SKM-1 (cell line): ENCODE results near the gene ENO4.

ENCODE experiments used
- DNase-seq: peaks from one replicate; lab custom pipeline; 2025; ENCODE audit not compliant: unreplicated experiment; lab: John Stamatoyannopoulos, UW

The ENO4 gene

GRCh38 chr10:116828116-116828515 lies 21.2 kb upstream of the ENO4 start:
- DNase-seq: no peak

GRCh38 chr10:116829711-116830110 lies 19.6 kb upstream of the ENO4 start:
- DNase-seq: no peak

GRCh38 chr10:116831086-116831485 lies 18.2 kb upstream of the ENO4 start:
- no peak for DNase-seq

GRCh38 chr10:116831790-116832189 lies 17.5 kb upstream of the ENO4 start:
- DNase-seq: no peak

GRCh38 chr10:116833986-116834985 lies 15.0 kb upstream of the ENO4 start:
- DNase-seq: no peak

GRCh38 chr10:116835658-116836057 lies 13.6 kb upstream of the ENO4 start:
- no peak for DNase-seq

GRCh38 chr10:116836083-116836482 lies 13.2 kb upstream of the ENO4 start:
- DNase-seq: no peak

- DNase-seq: no peak
Measured at GRCh38 chr10:116836902-116837523, 12.3 kb upstream of the ENO4 start.

- no peak for DNase-seq
Measured at GRCh38 chr10:116838143-116838725, 11.1 kb upstream of the ENO4 start.

- DNase-seq: no peak
Measured at GRCh38 chr10:116840389-116841075, 8.8 kb upstream of the ENO4 start.

GRCh38 chr10:116845823-116846222 lies 3.5 kb upstream of the ENO4 start:
- no peak for DNase-seq

GRCh38 chr10:116848032-116848943 lies 1.0 kb upstream of the ENO4 start:
- DNase-seq: peak; percentile 25

GRCh38 chr10:116848944-116849247 lies 403 bp upstream of the ENO4 start:
- no peak for DNase-seq

- DNase-seq: no peak
Measured at GRCh38 chr10:116850058-116850611, 836 bp downstream of the ENO4 start.

GRCh38 chr10:116852246-116852645 lies 2.9 kb downstream of the ENO4 start:
- DNase-seq: no peak

GRCh38 chr10:116853287-116853686 lies 4.0 kb downstream of the ENO4 start:
- DNase-seq: no peak

GRCh38 chr10:116853701-116854100 lies 4.4 kb downstream of the ENO4 start:
- DNase-seq: no peak

GRCh38 chr10:116857156-116857555 lies 7.9 kb downstream of the ENO4 start:
- no peak for DNase-seq

GRCh38 chr10:116861796-116862195 lies 12.5 kb downstream of the ENO4 start:
- no peak for DNase-seq

GRCh38 chr10:116864436-116864835 lies 15.1 kb downstream of the ENO4 start:
- DNase-seq: no peak
